CD4-positive, alpha-beta T cell treated with Interleukin-15 for 4 hours (primary cell): ENCODE measurements around the gene RHOXF2.
"Not testable (repeated sequence)": the region's sequence is repeated elsewhere in the genome, so short reads cannot be mapped to it uniquely, and the experiment has no call there.

Experiments used
- DNase-seq: peaks from one replicate; pipeline ENCODE4 v3.0.0-alpha.2; 2020; ENCODE audit warnings: low spot score

RHOXF2 gene, protein sequence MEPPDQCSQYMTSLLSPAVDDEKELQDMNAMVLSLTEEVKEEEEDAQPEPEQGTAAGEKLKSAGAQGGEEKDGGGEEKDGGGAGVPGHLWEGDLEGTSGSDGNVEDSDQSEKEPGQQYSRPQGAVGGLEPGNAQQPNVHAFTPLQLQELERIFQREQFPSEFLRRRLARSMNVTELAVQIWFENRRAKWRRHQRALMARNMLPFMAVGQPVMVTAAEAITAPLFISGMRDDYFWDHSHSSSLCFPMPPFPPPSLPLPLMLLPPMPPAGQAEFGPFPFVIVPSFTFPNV

DNA sequence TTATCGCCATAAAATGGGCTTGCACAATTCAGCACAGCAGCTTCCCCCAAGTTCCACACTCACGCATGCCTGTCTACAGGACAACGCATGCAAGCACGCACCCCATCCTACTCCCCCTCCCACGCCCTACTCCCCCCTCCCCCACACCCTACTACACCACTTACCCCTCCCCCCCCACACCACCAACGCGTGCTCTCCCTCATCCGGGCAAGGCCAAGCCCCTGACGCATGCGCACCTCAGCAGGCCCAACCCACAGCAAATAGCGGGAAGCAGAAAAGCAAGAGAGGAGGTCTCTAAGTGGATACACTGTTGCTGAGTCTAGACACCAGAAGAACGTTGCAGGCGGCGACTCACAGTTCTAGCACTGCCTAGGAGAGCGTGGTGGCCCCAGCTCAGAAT lies at the start of gene RHOXF2:
TSS of gene RHOXF2 (plus strand) at position 301 of the 400 bp plus-strand sequence. CDS start 138 bp downstream, outside the sequence.
- not testable (repeated sequence) for DNase-seq

DNA sequence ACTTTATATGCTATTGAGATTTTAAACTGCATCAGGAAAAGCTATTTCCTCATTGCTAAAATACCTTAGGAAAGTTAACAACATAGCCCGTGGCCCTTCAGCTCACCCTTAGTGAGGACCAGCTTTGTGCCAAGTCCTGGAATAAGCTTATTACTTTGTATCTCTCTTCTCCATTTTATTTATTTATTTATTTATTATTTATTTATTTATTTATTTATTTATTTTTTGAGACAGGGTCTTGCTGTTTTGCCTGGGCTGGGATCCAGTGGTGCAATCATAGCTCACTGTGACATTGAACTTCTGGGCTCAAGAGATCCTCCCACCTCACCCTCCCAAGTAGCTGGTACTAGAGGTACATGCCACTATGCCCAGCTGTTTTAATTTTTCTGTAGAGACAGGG lies 49.0 kb upstream of the RHOXF2 start:
- no peak for DNase-seq

DNA sequence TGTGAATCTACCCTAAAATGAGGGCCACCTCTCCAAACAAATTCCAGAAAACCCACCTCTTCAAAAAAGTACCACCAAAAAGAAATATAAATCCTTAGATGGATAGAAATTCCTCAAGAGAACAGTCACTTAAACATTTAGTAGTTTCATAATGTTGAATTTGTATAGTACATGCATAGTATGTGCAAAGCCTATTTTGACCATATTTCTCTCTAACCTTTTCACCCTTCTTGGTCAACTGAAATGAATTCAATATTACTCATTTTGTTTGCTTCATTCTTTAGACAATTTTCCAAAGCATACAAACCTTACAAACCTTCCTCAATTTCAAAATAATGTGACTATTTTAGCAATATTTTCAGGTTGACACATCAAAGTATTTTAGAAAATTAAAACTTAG lies 46.8 kb upstream of the RHOXF2 start:
- no peak for DNase-seq

DNA sequence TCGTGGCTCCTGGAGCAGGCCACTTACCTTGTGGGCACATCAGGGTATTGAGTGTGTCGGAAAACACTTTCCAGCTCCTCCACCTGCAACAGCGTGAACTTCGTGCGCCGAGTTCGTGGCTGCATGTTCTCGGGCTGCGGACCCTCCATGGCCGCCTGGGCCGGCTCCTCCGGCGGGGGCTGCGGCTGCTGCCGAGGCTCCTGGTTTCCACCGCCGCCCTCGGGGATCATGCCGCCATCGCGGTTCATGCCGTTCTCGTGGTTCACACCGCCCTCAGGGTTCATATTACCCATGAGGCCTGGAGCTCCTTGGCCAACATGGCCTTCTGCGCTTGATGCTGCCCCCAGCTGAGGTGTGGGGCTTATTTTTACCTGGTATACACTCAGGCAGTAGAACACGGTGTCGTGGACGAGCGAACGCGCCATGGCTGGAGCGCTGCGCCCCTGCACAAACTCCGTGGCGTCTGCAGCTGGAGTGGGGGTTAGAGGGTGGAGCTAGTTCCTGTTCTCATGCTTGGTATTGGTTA lies 42.9 kb upstream of the RHOXF2 start, which contains the start of gene RHOXF1:
TSS of gene RHOXF1 (minus strand) at position 476 of the 526 bp plus-strand sequence. CDS start at position 425, 51 bp downstream.
- no peak for DNase-seq

DNA sequence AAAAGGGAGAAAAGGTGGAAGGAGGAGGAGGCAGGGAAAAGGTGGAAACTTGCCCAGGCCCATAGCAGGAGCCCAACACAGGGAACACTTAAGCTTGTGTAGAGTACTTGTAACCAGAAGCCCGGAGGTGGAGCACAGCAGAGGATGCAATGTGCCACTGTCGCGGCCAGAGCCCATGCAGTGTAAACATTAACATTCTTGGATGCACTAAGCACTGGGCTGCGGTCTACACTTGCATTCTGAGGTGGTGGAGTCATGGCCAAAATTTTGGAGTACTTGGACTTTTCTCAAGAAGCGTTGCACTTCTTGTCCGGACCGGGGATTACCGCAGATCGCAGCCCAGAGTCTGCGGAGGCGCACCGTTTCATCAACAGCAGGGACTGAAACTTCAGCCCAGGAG lies 38.2 kb upstream of the RHOXF2 start:
- no peak for DNase-seq

DNA sequence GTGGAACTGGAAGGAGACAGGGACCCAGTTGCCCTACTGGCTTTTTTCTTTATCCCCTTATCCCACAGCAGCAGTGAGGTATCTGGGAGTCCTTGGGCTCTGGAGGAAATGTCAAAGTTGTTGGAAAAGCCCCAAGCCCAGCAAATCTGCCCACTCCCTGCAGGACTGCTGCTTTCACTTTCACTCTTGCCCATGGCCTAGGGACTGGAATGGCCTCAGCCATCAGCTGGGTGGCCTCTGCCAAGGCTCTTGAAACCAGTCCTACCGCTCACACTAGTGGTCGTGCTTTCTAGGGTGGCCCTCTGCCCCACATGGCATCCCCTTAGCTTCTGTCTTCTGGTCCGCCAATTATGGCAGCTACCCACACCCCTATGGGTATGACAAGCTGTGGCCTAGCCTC lies 33.0 kb upstream of the RHOXF2 start:
- DNase-seq, result no peak

DNA sequence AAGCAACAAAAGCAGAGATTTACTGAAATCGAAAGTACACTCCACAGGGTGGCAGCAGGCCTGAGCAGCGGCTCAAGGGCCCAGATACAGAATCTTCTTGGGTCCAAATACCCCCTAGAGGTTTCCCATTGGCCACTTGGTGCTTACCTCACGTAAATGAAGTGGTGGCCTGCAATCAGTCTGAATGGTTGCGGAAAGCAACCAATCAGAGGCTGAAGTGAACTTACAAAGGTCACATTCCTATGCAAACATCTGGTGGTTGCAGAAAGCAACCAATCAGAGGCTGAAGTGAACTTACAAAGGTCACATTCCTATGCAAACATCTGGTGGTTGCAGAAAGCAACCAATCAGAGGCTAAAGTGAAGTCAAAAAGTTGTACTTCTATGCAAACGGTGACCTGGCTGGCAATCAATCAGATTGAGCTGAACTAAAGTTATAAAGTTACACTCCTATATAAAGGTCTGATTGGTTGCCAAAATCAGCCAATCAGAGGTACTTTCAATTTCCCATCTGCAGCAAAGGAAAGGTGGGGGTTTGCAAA lies 30.0 kb upstream of the RHOXF2 start:
- not testable (repeated sequence) for DNase-seq

DNA sequence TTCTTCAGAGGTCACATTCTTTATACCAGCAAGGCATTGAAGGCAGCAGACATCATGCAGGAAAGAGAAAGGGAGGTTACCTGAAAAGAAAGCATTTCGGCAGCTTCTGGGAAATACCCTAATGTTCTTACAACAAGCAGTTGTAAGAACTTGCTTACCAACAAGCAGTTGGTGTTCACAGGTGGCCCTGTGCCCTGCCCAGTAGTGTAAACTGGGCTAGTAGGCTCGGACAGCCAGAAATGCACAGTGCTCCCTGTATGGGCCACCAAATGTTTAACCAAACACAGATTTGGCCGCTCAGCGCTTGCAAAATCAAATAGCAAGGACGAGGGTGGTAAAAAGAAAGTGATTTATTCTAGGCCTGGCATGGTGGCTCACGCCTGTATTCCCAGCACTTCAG lies 22.3 kb upstream of the RHOXF2 start:
- no peak for DNase-seq

DNA sequence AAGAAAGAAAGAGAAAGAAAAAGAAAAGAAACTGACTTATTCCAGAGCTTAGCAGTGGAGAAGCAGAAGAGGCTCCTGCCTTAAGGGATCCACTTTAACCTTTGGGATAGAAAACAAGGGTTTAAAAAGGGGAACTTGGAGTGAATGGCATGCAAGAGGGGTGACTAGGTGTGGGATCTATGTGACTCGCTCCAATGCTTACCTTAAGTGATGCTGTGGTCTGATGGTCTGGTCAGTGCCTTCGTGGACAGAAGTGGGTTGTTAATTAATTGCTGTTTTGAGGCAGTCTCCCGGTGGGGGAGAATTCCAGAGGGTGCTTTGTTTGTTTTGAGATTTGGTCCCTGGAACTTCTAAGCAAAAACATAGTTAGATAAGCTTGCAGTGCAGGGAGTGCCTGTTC lies 21.6 kb upstream of the RHOXF2 start:
- no peak for DNase-seq

DNA sequence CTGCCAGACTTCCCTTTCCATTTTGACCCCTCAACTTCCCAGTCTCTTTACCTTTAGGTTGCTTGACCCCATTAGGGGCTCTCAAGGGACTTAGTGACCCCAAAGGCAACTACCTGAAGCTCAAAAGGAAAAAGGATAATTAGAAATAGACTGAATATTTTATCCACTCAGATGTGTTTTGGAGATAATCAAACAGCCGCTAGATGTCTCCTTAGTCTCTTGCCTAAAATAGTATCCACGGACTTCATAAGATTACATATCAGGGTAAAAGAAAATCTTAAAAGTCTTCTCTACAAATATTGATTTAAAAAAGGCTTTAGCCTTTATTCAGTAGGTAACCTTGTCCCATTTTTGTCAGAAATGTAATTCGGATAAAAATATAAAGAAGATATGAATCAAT lies 21.0 kb upstream of the RHOXF2 start:
- no peak for DNase-seq

DNA sequence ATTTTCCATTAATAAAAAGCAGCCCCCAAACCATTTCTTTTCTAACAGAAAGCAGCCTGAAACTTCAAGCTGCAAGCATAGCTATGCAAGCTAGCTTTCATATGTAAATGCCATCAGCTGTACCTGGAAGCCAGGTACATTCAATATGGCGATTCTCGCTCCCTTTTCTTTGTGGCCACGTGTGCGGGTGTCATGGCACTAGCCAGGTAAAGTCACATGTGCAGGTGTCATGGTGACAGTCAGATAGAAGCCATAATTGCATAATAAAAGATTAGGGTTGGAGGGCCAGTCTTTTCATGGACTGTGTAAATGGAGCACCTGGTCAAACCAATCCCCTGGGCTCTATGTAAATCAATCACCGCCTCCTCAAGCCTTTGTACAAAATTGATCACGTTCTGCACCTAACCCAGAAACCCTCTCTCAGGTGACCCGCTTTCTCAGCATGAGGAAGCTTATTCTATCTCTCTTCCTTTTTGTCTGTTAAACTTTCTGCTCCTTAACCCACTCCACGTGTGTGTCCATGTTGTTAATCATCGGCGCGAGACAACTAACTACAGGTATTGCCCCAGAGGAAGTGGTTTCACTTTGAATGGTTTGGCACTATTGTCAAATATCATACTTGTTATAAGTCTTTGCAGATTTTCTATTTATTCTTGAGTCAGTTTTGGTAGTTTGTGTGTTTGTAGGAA lies 18.0 kb upstream of the RHOXF2 start:
- no peak for DNase-seq

DNA sequence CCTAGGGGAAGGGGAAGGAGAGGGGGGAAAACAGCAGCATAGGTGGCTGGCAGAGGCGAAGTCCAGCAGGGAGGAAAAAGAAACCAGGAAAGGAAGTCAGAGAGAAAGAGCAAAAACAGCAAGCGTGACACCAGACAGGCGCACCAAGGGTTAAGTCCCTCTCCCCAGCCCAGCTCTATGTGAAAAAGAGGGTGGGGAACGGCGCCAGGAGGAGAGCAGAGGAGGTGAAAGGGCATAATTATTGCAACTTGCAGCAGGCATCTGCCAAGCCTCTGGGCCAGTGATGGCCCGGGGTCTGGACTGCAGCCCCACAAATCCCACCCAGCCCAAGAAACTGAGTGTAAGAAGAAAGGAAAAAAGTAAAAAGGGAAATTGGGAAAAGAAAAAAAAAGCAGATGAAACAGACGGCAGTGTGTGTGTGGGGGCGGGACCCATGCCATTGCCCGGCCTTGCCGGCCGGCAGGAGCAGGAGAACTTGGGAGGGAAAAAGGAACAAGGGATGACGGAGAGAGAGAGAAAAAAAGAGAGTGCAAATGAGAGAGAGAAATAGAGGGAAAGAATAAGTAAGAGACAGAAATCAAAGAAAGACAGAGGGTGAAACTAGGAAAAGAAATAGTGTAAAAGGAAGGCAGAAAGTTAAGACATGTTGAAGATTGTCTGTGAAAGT lies 14.1 kb upstream of the RHOXF2 start:
- DNase-seq, result no peak

DNA sequence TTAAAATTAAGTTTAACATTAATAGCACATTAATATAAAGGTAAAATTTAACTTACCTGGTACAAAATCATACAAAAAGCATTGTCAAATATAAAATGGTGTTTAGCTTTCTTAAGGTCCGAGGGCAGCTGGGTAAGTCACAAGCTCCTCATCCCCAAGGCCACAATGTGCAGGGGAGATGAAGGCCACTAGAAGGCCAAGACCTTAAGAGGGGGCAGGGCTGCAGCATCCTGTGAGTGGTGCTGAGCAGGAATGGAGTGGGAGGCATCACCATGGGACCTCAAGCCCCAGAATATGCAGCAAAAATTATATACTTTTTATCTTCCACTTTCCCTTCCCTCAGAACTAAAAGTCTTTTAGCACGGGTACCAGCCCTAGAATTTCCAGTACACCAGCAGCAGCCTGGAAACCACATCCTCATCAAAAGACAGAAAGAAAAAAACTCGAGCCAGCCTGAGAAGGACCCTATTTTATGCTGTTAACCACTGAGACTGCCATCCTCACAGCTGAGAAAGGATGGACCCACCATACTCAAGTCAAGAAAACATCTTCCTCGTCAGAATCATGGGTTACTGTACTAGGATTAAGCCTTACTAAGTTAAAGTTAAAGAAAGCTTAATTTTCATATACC lies 13.0 kb upstream of the RHOXF2 start:
- DNase-seq, result no peak

DNA sequence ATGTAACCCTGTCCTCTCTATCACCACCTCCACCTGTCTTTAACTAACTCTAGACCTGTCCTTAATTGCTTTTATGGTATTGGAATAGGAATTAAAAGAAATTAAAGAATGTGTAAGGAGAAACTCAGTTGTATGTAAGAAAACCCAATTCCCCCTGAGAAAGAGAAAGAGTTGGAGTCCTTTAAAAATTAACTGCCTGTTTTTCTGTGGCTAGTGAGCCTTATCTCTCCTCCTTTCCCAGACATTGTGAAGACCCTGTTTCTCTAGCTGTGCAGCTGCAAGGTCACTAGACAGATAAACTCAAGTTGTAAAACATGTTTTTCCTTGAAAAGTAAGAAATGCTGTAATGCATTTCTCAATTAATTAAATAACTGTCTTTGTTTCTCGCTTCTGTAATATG lies 12.1 kb upstream of the RHOXF2 start:
- not testable (repeated sequence) for DNase-seq

DNA sequence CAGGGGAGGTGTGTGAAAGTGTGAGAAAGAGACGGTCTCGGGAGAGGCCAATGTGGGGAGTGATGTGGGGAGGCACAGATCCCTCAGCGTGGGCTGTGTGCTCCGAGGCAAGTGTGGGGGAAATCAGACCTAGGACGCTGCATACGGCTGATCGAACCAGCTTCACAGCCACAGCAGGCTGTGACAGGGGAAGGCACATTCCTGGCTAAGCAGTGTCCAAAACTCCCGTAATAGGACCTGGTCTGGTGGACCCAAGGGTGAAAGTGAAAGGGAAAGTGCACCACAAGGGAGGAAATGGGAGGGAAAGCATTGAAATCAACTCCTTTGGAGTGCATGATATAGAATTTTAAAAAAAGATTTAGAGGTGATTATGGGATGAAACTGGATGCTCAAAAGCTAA lies 10.9 kb upstream of the RHOXF2 start:
- no peak for DNase-seq

DNA sequence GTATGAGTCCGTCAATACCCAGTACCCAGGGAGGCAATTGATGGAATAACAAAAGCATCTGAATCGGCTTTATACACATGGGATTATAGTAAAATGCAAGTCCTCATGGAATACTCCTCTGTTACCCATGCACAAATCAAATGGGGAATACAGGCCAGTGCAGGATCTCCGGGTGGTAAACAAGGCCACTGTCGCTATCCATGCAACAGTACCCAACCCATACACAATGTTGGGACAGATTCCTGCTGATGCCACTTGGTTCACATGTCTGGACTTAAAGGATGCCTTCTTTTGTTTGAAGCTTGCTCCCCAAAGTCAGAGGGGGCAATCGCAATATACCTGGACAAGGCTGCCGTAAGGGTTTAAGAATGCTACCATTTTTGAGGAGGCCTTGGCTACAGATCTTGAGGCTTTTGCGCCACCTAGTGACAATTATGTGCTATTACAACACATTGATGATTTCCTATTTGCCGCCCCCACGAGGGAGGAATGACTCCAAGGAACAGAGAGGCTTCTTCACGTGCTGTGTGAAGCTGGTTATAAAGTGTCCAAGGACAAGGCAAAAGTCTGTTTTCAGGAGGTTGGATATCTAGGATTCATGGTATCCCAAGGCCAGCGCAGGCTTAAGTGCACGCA lies 8.2 kb upstream of the RHOXF2 start:
- DNase-seq, result not testable (repeated sequence)

DNA sequence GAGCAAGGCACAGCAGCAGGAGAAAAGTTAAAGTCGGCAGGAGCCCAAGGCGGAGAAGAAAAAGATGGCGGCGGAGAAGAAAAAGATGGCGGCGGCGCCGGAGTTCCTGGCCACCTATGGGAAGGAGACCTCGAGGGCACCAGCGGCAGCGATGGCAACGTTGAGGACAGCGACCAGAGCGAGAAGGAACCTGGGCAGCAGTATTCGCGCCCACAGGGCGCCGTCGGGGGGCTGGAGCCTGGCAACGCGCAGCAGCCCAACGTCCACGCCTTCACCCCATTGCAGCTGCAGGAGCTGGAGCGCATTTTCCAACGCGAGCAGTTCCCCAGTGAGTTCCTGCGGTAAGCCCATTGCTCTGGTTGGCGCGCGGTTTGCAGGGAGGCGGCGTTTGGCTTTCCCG lies 673 bp downstream of the RHOXF2 start:
- not testable (repeated sequence) for DNase-seq

DNA sequence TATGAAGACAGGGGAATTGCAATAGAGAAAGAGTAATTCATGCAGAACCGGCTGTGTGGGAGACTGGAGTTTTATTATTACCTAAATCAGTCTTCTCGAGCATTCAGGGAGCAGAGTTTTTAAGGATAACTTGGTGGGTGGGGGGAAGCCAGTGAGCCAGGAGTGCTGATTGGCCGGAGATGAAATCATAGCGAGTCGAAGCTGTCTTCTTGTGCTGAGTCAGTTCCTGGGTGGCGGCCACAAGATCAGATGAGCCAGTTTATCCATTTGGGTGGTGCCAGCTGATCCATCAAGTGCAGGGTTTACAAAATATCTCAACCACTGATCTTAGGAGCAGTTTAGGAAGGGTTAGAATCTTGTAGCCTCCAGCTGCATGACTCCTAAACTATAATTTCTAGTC lies 34.8 kb downstream of the RHOXF2 start:
- DNase-seq, result not testable (repeated sequence)

DNA sequence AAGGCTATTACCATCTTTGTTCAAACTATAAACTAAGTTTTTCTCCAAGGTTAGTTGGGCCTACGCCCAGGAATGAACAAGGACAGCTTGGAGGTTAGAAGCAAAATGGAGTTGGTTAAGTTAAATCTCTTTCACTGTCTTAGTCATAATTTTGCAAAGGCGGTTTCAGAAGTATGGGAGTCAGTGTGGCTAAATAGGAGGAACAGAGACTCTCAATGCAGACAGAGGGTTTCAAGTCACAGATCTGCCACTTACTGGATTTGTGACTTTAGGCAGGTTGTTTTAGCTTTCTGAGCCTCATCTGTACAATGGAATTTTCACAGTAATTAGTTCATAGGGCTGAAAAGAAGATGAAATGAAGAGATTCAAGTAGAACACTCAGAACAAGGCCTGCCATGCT lies 35.3 kb downstream of the RHOXF2 start:
- DNase-seq, result not testable (repeated sequence)

DNA sequence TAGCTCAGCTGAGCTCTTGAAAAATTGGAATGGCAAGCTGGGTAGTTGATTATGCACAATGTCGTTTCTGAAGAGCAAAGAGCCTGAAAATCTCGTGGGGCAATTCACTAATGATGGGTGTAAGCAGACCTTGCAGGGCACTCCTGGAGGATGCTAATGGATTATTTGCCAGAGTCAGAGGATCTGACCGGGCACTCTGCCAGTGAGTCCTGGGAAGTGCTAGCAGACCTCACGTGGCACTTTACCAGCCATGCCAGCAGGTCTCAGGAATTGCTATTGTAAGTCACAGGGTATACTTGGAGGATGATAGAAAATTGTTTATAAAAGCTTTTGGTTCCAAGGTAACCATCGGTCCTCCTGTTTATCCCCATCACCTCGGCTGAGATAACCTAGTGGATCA lies 37.4 kb downstream of the RHOXF2 start:
- not testable (repeated sequence) for DNase-seq

DNA sequence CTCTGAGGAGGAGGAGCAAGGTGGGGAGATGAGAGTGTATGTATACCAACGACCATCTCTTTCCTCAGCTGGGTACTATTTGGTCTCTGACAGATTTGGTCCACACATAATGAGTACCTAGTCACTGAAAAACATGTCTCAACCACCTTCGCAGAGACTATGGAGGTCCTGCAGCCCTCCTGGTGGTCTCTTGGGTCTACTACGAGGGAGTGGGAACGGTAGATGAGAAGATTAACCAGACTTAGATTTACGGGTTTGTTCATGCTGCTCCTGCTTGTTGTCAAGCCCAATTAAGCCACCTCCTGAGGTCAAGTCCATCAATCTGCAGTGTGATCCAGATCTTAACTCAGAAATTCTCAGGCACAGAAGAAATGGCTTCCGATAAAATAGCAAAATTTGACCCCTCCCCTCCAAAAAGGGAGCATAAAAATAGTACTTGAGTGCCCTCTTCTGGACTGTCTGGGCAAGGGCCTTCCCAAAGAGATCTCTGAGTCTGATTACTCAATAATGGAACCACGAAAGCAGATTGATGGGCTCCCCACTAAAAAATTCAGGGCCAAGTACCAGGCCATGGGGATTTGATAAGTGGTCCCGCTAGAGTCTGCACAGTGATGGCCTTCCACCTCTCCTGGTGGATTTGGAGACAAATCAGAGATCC lies 38.3 kb downstream of the RHOXF2 start:
- DNase-seq, result not testable (repeated sequence)
